A549 (cell line): ENCODE data around the gene PACS1. TPM values are rescaled to one million over a fixed set of nuclear protein-coding genes. Genes with fewer than 3 reads are reported as not detected.
A peak's percentile ranks its signal among the peaks of the same experiment; 100 is the strongest.

ENCODE experiments used
- ATAC-seq, 2 experiments: fragments of 200-7000 bp in 1 of 2; fragments of >200 bp in 1 of 2; cut with Nextera tagmentation in 1 of 2; cut with Tn5 transposase in 1 of 2; 3 replicates each; pipeline versions ENCODE4 v1.8.0 to v1.9.1; 2018 to 2020; ENCODE audit warnings: mild to moderate bottlenecking in 1 of 2, moderate library complexity in 1 of 2
- CTCF ChIA-PET: fragments of 300-600 bp; sonication (Branson Sonifier 250); formaldehyde crosslinking; extraction: SDS; loops from one replicate; lab custom pipeline; 2021; ENCODE audit warnings: antibody characterized with exemption, inconsistent platforms; lab: Yijun Ruan, JAX
- POLR2A ChIA-PET: fragments of 350-600 bp; formaldehyde crosslinking; extraction: SDS; loops from one replicate; lab custom pipeline; 2021; ENCODE audit warnings: antibody characterized with exemption, inconsistent platforms; lab: Yijun Ruan, JAX
- DNase-seq, 2 experiments: peaks; one replicate each; pipeline versions ENCODE4 v3.0.0 to v3.0.0-alpha.2; 2011 to 2016; ENCODE audit warnings: low read depth in 1 of 2, low spot score in 1 of 2
- FAIRE-seq: peaks from 2 replicates; lab custom pipeline; 2011; peaks lifted over from hg19 to GRCh38; lab: Jason Lieb, UNC
- H3K27ac ChIP-seq, 2 experiments: fragments of >200 bp; sonication (Bioruptor Twin); formaldehyde crosslinking; 3 replicates each; pipeline ENCODE4 v1.5.1; 2016 to 2017
- H3K4me1 ChIP-seq: fragments of >200 bp; sonication (Bioruptor Twin); formaldehyde crosslinking; 3 replicates; pipeline ENCODE4 v1.6.1; 2016
- H3K4me2 ChIP-seq: fragments of >200 bp; sonication (Bioruptor Twin); formaldehyde crosslinking; 3 replicates; pipeline ENCODE4 v1.6.1; 2016
- H3K4me3 ChIP-seq: fragments of >200 bp; sonication (Bioruptor Twin); formaldehyde crosslinking; 3 replicates; pipeline ENCODE4 v1.5.1; 2016
- H3K9me3 ChIP-seq: fragments of >200 bp; sonication (Bioruptor Twin); formaldehyde crosslinking; 3 replicates; pipeline ENCODE4 v1.6.1; 2016
- CHD4 ChIP-seq: fragments of 200-600 bp; sonication (generic); IDR thresholded peaks from 2 replicates; pipeline ENCODE4 v1.6.1; 2016; ENCODE audit warnings: antibody characterized with exemption, mild to moderate bottlenecking, borderline replicate concordance
- KDM1A ChIP-seq: fragments of 200-600 bp; sonication (generic); IDR thresholded peaks from 2 replicates; pipeline ENCODE4 v1.6.1; 2016; ENCODE audit warnings: low read depth, mild to moderate bottlenecking
- TP53 ChIP-seq: fragments of 250-450 bp; sonication (Bioruptor Pico); IDR thresholded peaks from 2 replicates; pipeline ENCODE4 v1.5.0; 2021; ENCODE audit warnings: mild to moderate bottlenecking, moderate library complexity
- ZFP36 ChIP-seq: fragments of 450-650 bp; IDR thresholded peaks from 2 replicates; pipeline ENCODE4 v1.6.1; 2014; ENCODE audit warnings: borderline replicate concordance; ENCODE audit not compliant: partially characterized antibody
- WGBS: methylation state at CpG from one replicate; pipeline ENCODE4 v1.1.6; 2017; ENCODE audit errors: missing lambda C conversion rate; 5-methylcytosine and 5-hydroxymethylcytosine counted together
- polyA plus RNA-seq, 4 experiments: library from polyadenylated mRNA; depleted of rRNA in 3 of 4; stranded (reverse); fragments of >200 nt; fragmentation: RNase III in 1 of 4; extraction: RNeasy Plus Mini Kit Qiagen cat#74134 plus additional on column Dnase treatment in 1 of 4; gene quantifications; 2 replicates in 3 of 4; 3 replicates in 1 of 4; pipeline ENCODE4 v1.2.3, GENCODE V29; 2011 to 2017

PACS1 gene
- polyA plus RNA-seq, 2 of the 4 experiments (the other 2 are of a cell fraction): 48.2 to 59.1 TPM

DNA sequence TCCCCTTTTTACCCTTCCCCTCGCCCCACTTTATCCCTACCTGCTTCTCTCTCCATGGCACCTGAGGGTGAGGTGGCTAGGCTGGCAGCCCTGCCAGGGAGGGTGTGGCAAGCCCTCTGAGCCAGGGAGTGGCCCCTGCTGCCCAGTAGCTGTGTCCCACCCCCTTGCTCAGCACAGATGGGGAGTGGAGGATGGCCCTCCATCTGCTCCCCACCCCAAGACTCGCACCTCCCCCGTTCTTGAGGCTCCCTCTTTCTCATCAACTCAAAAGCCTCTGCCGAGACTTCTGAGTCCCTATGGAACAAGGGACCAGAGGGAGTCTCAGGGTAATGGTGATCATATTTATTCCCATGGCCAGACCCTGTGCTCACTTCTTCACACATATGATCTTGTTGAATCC is 223.3 kb downstream of the PACS1 start (continued):
- no peak for TF ChIP-seq CHD4

DNA sequence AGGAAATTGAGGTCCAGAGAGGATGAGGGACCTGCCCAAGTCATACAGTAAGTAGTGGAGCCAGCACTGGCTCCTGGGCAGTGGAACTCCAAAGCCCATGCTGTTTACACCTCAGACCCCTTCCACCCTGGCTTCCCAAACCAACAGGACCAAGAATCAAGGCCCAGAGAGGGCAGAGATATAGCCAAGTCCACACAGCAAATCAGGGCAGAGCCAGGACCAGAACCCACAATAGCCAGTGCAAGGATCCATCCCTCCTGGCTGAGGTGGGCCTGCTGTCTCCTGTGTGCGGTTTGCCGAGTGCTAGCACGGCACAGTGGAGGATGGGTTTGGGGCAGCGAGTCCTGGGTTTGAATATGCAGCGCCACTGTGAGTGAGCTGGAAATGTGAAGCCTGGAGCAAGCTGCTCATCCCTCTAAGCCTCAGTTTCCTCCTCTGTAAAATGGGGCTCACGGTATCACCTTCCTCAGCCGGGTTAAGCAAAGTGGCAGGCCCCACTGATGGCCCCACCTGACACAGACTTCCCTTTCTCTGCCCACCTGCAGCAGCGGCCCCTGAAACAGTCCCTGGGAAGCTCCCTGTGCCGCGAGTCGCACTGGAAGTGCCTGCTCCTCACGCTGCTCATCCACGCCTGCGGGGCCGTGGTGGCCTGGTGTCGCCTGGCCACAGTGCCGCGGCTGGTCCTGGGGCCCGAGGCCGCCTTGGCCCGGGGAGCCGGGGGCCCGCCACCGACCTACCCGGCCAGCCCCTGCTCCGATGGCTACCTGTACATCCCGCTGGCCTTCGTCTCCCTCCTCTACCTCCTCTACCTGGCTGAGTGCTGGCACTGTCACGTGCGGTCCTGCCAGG is 223.9 kb downstream of the PACS1 start:
- DNase-seq: no peak
- WGBS: 89% methylated on average over 22 of the region's 30 CpGs
- Histone ChIP-seq H3K9me3 (no peaks in the 10 kb centered on the region), H3K27ac (no peak overlapping the region), H3K4me2 (no peak overlapping the region), H3K4me1 (peaks cover 12% of the 10 kb centered on the region), H3K4me3 (no peak overlapping the region)
- TF ChIP-seq ZFP36: peak; percentile 15
- TF ChIP-seq TP53 (CRISPR knock-in tag): no peak
- TF ChIP-seq KDM1A: peak; percentile 61; the same call in 1 of the 2 replicates
- CTCF ChIA-PET: interaction anchor here (0.8 to 10.1 kb wide), 4 partner anchors 12 to 42 kb away, joined by 3 to 116 read pairs (median 5); partner anchors contain the start of gene RIN1
- POLR2A ChIA-PET: interaction anchor here (0.5 kb wide), 1 partner anchor 238 kb away, joined by 3 read pairs; no protein-coding TSS in a partner anchor
- no peak for ATAC-seq
- no peak for FAIRE-seq

Other genes with a start within 250 kb of the PACS1 start
- not detected in 2 replicates for gene SNX32, start 236.3 kb upstream of the PACS1 start, polyA plus RNA-seq (2011; rRNA removed)
- 0.04 to 0.08 TPM (median 0.05 TPM) in 3 replicates for gene SNX32, start 236.3 kb upstream of the PACS1 start, polyA plus RNA-seq (2017; fragmentation: RNase III; extraction: RNeasy Plus Mini Kit Qiagen cat#74134 plus additional on column Dnase treatment)
- 1,346 and 1,591 TPM in 2 replicates for gene CFL1, start 212.1 kb upstream of the PACS1 start, polyA plus RNA-seq (2011; rRNA removed)
- 1,780 to 1,825 TPM (median 1,795 TPM) in 3 replicates for gene CFL1, start 212.1 kb upstream of the PACS1 start, polyA plus RNA-seq (2017; fragmentation: RNase III; extraction: RNeasy Plus Mini Kit Qiagen cat#74134 plus additional on column Dnase treatment)
- 27.8 and 30.5 TPM in 2 replicates for gene MUS81, start 209.8 kb upstream of the PACS1 start, polyA plus RNA-seq (2011; rRNA removed)
- gene MUS81, start 209.8 kb upstream of the PACS1 start, polyA plus RNA-seq (2017; fragmentation: RNase III; extraction: RNeasy Plus Mini Kit Qiagen cat#74134 plus additional on column Dnase treatment): 33.4 to 34.9 TPM (median 34.2 TPM) in 3 replicates
- 0.89 and 1.3 TPM in 2 replicates for gene EFEMP2, start 197.5 kb upstream of the PACS1 start, polyA plus RNA-seq (2011; rRNA removed)
- gene EFEMP2, start 197.5 kb upstream of the PACS1 start, polyA plus RNA-seq (2017; fragmentation: RNase III; extraction: RNeasy Plus Mini Kit Qiagen cat#74134 plus additional on column Dnase treatment): 0.98 to 1.5 TPM (median 1.4 TPM) in 3 replicates
- not detected in 2 replicates for gene CTSW, start 190.4 kb upstream of the PACS1 start, polyA plus RNA-seq (2011; rRNA removed)
- gene CTSW, start 190.4 kb upstream of the PACS1 start, polyA plus RNA-seq (2017; fragmentation: RNase III; extraction: RNeasy Plus Mini Kit Qiagen cat#74134 plus additional on column Dnase treatment): not detected in 3 replicates
- 72.2 and 83.0 TPM in 2 replicates for gene FIBP, start 181.8 kb upstream of the PACS1 start, polyA plus RNA-seq (2011; rRNA removed)
- gene FIBP, start 181.8 kb upstream of the PACS1 start, polyA plus RNA-seq (2017; fragmentation: RNase III; extraction: RNeasy Plus Mini Kit Qiagen cat#74134 plus additional on column Dnase treatment): 60.4 to 66.2 TPM (median 65.3 TPM) in 3 replicates
- gene CCDC85B, start 179.6 kb upstream of the PACS1 start, polyA plus RNA-seq (2011; rRNA removed): 5.4 and 7.3 TPM in 2 replicates
- gene CCDC85B, start 179.6 kb upstream of the PACS1 start, polyA plus RNA-seq (2017; fragmentation: RNase III; extraction: RNeasy Plus Mini Kit Qiagen cat#74134 plus additional on column Dnase treatment): 24.3 to 35.2 TPM (median 27.5 TPM) in 3 replicates
- 6.7 and 9.6 TPM in 2 replicates for gene FOSL1, start 169.9 kb upstream of the PACS1 start, polyA plus RNA-seq (2011; rRNA removed)
- gene FOSL1, start 169.9 kb upstream of the PACS1 start, polyA plus RNA-seq (2017; fragmentation: RNase III; extraction: RNeasy Plus Mini Kit Qiagen cat#74134 plus additional on column Dnase treatment): 24.1 to 55.8 TPM (median 24.1 TPM) in 3 replicates
- 10.6 and 17.2 TPM in 2 replicates for gene C11orf68, start 151.2 kb upstream of the PACS1 start, polyA plus RNA-seq (2011; rRNA removed)
- 16.5 to 23.1 TPM (median 17.0 TPM) in 3 replicates for gene C11orf68, start 151.2 kb upstream of the PACS1 start, polyA plus RNA-seq (2017; fragmentation: RNase III; extraction: RNeasy Plus Mini Kit Qiagen cat#74134 plus additional on column Dnase treatment)
- gene DRAP1, start 150.8 kb upstream of the PACS1 start, polyA plus RNA-seq (2011; rRNA removed): 27.8 and 73.7 TPM in 2 replicates
- gene DRAP1, start 150.8 kb upstream of the PACS1 start, polyA plus RNA-seq (2017; fragmentation: RNase III; extraction: RNeasy Plus Mini Kit Qiagen cat#74134 plus additional on column Dnase treatment): 143 to 187 TPM (median 143 TPM) in 3 replicates
- gene TSGA10IP, start 124.8 kb upstream of the PACS1 start, polyA plus RNA-seq (2011; rRNA removed): not detected in 2 replicates
- not detected in 3 replicates for gene TSGA10IP, start 124.8 kb upstream of the PACS1 start, polyA plus RNA-seq (2017; fragmentation: RNase III; extraction: RNeasy Plus Mini Kit Qiagen cat#74134 plus additional on column Dnase treatment)
- 15.1 and 22.0 TPM in 2 replicates for gene SART1, start 108.5 kb upstream of the PACS1 start, polyA plus RNA-seq (2011; rRNA removed)
- gene SART1, start 108.5 kb upstream of the PACS1 start, polyA plus RNA-seq (2017; fragmentation: RNase III; extraction: RNeasy Plus Mini Kit Qiagen cat#74134 plus additional on column Dnase treatment): 52.8 to 62.8 TPM (median 53.8 TPM) in 3 replicates
- 38.6 and 42.0 TPM in 2 replicates for gene EIF1AD, start 68.1 kb upstream of the PACS1 start, polyA plus RNA-seq (2011; rRNA removed)
- gene EIF1AD, start 68.1 kb upstream of the PACS1 start, polyA plus RNA-seq (2017; fragmentation: RNase III; extraction: RNeasy Plus Mini Kit Qiagen cat#74134 plus additional on column Dnase treatment): 39.8 to 44.6 TPM (median 41.0 TPM) in 3 replicates
- 385 and 399 TPM in 2 replicates for gene BANF1, start 67.8 kb upstream of the PACS1 start, polyA plus RNA-seq (2011; rRNA removed)
- gene BANF1, start 67.8 kb upstream of the PACS1 start, polyA plus RNA-seq (2017; fragmentation: RNase III; extraction: RNeasy Plus Mini Kit Qiagen cat#74134 plus additional on column Dnase treatment): 304 to 315 TPM (median 309 TPM) in 3 replicates
- gene CST6, start 58.3 kb upstream of the PACS1 start, polyA plus RNA-seq (2011; rRNA removed): not detected in 2 replicates
- not detected in 3 replicates for gene CST6, start 58.3 kb upstream of the PACS1 start, polyA plus RNA-seq (2017; fragmentation: RNase III; extraction: RNeasy Plus Mini Kit Qiagen cat#74134 plus additional on column Dnase treatment)
- 0.54 and 0.97 TPM in 2 replicates for gene CATSPER1, start 43.8 kb upstream of the PACS1 start, polyA plus RNA-seq (2011; rRNA removed)
- 0.46 to 0.75 TPM (median 0.70 TPM) in 3 replicates for gene CATSPER1, start 43.8 kb upstream of the PACS1 start, polyA plus RNA-seq (2017; fragmentation: RNase III; extraction: RNeasy Plus Mini Kit Qiagen cat#74134 plus additional on column Dnase treatment)
- not detected in 2 replicates for gene GAL3ST3, start 21.1 kb upstream of the PACS1 start, polyA plus RNA-seq (2011; rRNA removed)
- gene GAL3ST3, start 21.1 kb upstream of the PACS1 start, polyA plus RNA-seq (2017; fragmentation: RNase III; extraction: RNeasy Plus Mini Kit Qiagen cat#74134 plus additional on column Dnase treatment): not detected in 3 replicates
- 107 and 108 TPM in 2 replicates for gene SF3B2, start 17.9 kb upstream of the PACS1 start, polyA plus RNA-seq (2011; rRNA removed)
- 169 to 184 TPM (median 182 TPM) in 3 replicates for gene SF3B2, start 17.9 kb upstream of the PACS1 start, polyA plus RNA-seq (2017; fragmentation: RNase III; extraction: RNeasy Plus Mini Kit Qiagen cat#74134 plus additional on column Dnase treatment)
- gene KLC2, start 187.4 kb downstream of the PACS1 start, polyA plus RNA-seq (2011; rRNA removed): 13.7 and 13.8 TPM in 2 replicates
- gene KLC2, start 187.4 kb downstream of the PACS1 start, polyA plus RNA-seq (2017; fragmentation: RNase III; extraction: RNeasy Plus Mini Kit Qiagen cat#74134 plus additional on column Dnase treatment): 35.1 to 35.8 TPM (median 35.2 TPM) in 3 replicates
- gene RAB1B, start 198.4 kb downstream of the PACS1 start, polyA plus RNA-seq (2011; rRNA removed): 87.8 and 104 TPM in 2 replicates
- 141 to 149 TPM (median 147 TPM) in 3 replicates for gene RAB1B, start 198.4 kb downstream of the PACS1 start, polyA plus RNA-seq (2017; fragmentation: RNase III; extraction: RNeasy Plus Mini Kit Qiagen cat#74134 plus additional on column Dnase treatment)
- 0.95 and 0.98 TPM in 2 replicates for gene CNIH2, start 207.9 kb downstream of the PACS1 start, polyA plus RNA-seq (2011; rRNA removed)
- gene CNIH2, start 207.9 kb downstream of the PACS1 start, polyA plus RNA-seq (2017; fragmentation: RNase III; extraction: RNeasy Plus Mini Kit Qiagen cat#74134 plus additional on column Dnase treatment): 1.1 to 1.5 TPM (median 1.3 TPM) in 3 replicates
- gene YIF1A, start 218.9 kb downstream of the PACS1 start, polyA plus RNA-seq (2011; rRNA removed): 99.7 and 132 TPM in 2 replicates
- 79.7 to 91.3 TPM (median 82.0 TPM) in 3 replicates for gene YIF1A, start 218.9 kb downstream of the PACS1 start, polyA plus RNA-seq (2017; fragmentation: RNase III; extraction: RNeasy Plus Mini Kit Qiagen cat#74134 plus additional on column Dnase treatment)
- 0.44 and 0.62 TPM in 2 replicates for gene TMEM151A, start 221.6 kb downstream of the PACS1 start, polyA plus RNA-seq (2011; rRNA removed)
- gene TMEM151A, start 221.6 kb downstream of the PACS1 start, polyA plus RNA-seq (2017; fragmentation: RNase III; extraction: RNeasy Plus Mini Kit Qiagen cat#74134 plus additional on column Dnase treatment): 1.3 to 1.8 TPM (median 1.6 TPM) in 3 replicates
- 0.03 TPM in 1 of 2 replicates, not detected in the other for gene CD248, start 246.8 kb downstream of the PACS1 start, polyA plus RNA-seq (2011; rRNA removed)
- not detected in 3 replicates for gene CD248, start 246.8 kb downstream of the PACS1 start, polyA plus RNA-seq (2017; fragmentation: RNase III; extraction: RNeasy Plus Mini Kit Qiagen cat#74134 plus additional on column Dnase treatment)